Measurements from ENCODE around the gene LMAN1L.

LMAN1L gene

DNA sequence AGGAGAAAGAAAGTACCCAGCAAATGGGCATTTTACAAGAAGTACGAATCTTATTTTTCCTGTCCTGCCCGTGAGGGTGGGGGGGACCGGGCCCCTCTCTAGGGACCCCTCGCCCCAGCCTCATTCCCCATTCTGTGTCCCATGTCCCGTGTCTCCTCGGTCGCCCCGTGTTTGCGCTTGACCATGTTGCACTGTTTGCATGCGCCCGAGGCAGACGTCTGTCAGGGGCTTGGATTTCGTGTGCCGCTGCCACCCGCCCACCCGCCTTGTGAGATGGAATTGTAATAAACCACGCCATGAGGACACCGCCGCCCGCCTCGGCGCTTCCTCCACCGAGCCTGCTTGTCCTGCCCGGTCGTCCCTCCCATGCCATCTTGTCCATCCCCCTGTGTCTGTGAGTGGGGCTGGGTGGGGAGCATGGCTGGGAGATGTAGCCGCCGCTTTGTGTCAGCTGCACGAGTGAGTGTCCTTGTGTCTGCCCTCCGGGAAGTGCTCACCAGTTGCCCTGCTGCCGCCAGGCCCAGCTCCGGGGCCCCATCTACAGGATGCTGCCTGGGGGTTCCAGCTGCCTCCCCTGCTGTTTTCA lies 9.7 kb upstream of the LMAN1L start:
- no peak for DNase-seq (ENCODE audit: low spot score)
- POLR2A ChIA-PET (ENCODE audit: low non-redundant PET) = no interaction called here
- H3K27ac ChIP-seq = peak overlapping the region; percentile 46
- CTCF ChIA-PET = interaction anchor here (1.2 kb wide), 1 partner anchor 32 kb away, joined by 4 read pairs; no protein-coding TSS in a partner anchor
- TF ChIP-seq, protein P1, sequence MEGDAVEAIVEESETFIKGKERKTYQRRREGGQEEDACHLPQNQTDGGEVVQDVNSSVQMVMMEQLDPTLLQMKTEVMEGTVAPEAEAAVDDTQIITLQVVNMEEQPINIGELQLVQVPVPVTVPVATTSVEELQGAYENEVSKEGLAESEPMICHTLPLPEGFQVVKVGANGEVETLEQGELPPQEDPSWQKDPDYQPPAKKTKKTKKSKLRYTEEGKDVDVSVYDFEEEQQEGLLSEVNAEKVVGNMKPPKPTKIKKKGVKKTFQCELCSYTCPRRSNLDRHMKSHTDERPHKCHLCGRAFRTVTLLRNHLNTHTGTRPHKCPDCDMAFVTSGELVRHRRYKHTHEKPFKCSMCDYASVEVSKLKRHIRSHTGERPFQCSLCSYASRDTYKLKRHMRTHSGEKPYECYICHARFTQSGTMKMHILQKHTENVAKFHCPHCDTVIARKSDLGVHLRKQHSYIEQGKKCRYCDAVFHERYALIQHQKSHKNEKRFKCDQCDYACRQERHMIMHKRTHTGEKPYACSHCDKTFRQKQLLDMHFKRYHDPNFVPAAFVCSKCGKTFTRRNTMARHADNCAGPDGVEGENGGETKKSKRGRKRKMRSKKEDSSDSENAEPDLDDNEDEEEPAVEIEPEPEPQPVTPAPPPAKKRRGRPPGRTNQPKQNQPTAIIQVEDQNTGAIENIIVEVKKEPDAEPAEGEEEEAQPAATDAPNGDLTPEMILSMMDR (conservative IDR thresholded peaks at IDR 0.05; ENCODE audit: low read depth) = no peak

DNA sequence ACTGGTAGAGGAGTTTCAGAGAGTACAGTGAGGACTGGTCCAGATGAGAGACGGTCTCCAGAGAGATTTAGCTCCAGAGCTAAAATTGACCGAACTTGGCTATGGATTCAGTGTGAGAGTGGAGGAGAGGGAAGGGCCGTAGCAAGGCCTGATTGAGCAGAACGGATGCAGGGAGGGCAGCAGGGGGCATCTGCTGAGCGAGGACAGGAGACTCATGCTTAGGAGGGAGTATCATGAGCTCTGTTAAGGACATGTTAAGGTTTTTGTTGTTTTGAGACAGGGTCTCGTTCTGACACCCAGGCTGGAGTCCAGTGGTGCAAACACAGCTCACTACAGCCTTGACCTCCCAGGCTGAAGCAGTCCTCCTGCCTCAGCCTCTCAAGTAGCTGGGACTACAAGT lies 7.7 kb upstream of the LMAN1L start:
- ChIA-PET CTCF (interaction anchor here (0.6 to 1.1 kb wide), 2 partner anchors 61 to 97 kb away, joined by 3 read pairs; no protein-coding TSS in a partner anchor), POLR2A (ENCODE audit: low non-redundant PET) (no interaction called here)
- DNase-seq (ENCODE audit: low spot score) = no peak
- peak overlapping the region; percentile 46 for H3K27ac ChIP-seq
- TF ChIP-seq, protein P1 (conservative IDR thresholded peaks at IDR 0.05; ENCODE audit: low read depth) = no peak

DNA sequence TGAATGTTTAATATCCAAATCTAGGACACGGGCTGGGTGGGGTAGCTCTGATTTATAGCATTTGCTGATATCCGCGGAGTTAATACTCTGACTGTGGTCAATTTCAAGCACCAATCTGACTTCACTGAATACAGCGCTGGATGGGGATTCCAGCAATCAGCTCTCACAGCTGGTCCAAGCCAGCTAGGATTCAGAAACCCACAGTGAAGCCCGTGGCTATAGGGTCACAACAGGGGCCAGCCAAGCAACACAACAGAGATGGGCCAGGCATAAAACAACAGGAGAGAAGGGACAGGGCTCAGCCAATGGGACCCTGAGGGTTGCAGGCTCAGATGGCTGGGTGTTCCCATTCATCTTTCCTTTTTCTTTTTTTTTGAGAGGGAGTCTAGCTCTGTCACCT lies 5.4 kb upstream of the LMAN1L start:
- POLR2A ChIA-PET (ENCODE audit: low non-redundant PET) = interaction anchor here (0.7 kb wide), 1 partner anchor 35 kb away, joined by 4 read pairs; the partner anchor contains the start of gene ULK3
- CTCF ChIA-PET = interaction anchor here (1.6 to 2.3 kb wide), 2 partner anchors 8 to 28 kb away, joined by 6 to 11 read pairs; no protein-coding TSS in a partner anchor
- peak overlapping the region; percentile 86 for H3K27ac ChIP-seq
- no peak for DNase-seq (ENCODE audit: low spot score)
- TF ChIP-seq, protein P1 (conservative IDR thresholded peaks at IDR 0.05; ENCODE audit: low read depth) = no peak

DNA sequence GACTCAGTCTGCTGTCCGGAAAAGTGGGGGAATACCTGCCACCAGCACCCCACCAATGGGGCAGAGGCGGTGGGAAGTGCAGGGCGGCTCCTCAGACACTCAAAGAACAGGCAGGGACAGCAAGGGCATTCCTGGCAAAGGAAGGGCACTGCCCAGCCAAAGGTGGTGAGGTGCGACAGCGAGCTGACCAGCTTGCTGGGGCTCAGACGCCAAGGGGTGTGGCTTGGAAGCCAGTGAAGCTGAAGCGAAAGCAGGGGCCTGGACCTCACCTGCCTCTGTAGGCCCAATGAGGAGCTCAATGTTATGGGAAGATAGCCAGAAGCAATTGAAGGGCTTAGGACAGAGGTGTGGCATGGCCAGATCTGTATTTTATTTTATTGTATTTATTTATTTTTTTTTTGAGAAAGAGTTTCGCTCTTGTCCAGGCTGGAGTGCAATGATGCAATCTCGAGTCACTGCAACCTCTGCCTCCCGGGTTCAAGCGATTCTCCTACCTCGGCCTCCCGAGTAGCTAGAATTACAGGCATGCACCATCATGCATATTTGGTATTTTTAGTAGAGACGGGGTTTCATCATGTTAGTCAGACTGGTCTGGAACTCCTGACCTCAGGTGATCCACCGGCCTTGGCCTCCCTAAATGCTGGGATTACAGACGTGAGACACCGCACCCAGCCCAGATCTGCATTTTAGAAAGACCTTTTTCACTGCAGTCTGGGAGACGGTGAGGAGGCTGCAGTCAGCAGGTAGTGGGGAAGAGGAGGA lies 4.4 kb upstream of the LMAN1L start:
- CTCF ChIA-PET = interaction anchor here (0.6 to 2.3 kb wide), 7 partner anchors 9 to 860 kb away, joined by 3 to 11 read pairs (median 4); no protein-coding TSS in a partner anchor
- peak overlapping the region; percentile 86 for H3K27ac ChIP-seq
- TF ChIP-seq, protein P1 (conservative IDR thresholded peaks at IDR 0.05; ENCODE audit: low read depth) = no peak
- POLR2A ChIA-PET (ENCODE audit: low non-redundant PET) = interaction anchor here (0.7 kb wide), 1 partner anchor 34 kb away, joined by 4 read pairs; the partner anchor contains the start of gene ULK3
- peak; percentile 46 for DNase-seq (ENCODE audit: low spot score)

DNA sequence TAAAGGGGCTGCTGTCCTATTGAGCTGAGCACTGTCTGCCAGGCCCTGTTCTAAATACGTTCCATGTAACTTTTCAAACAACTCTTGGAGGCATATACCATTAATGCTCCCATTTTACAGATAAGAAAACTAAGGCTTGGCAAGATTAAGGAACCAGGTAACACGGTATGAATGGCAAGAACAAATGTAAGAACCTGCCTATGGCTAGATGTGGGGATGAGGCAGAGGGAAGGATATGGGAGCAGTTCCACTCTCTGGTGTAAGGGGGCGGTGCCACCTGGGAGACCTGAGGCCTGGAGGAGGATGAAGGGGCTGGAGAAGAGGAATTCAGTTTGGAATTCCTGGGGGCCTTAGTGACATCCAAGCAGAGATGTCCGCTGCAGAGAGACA lies 3.8 kb upstream of the LMAN1L start:
- no peak for DNase-seq (ENCODE audit: low spot score)
- ChIA-PET POLR2A (ENCODE audit: low non-redundant PET) (no interaction called here), CTCF (interaction anchor here (0.6 to 2.3 kb wide), 3 partner anchors 8 to 38 kb away, joined by 3 to 11 read pairs (median 8); no protein-coding TSS in a partner anchor)
- TF ChIP-seq, protein P1 (conservative IDR thresholded peaks at IDR 0.05; ENCODE audit: low read depth) = no peak
- H3K27ac ChIP-seq = peak overlapping the region; percentile 86

DNA sequence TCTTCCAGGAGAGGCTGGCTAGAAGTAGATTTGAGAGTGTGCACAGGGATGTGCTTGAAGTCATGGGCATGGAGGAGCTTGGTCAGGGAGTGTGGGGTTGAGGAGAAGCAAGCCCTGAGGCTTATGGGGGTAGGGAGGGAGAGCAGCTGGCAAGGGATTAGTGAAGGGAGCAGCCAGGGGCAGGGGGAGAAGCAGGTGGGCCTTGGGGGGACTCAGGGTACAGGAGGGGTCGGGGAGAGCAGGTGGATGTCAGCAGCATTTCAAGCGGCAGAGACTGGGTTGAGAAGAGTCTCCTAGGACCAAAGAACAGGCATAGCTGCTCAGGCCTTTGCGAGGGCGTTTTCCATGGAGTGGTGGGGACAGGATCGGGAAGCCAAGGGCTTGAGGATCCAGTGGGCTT lies 3.4 kb upstream of the LMAN1L start:
- CTCF ChIA-PET = interaction anchor here (0.6 to 2.3 kb wide), 2 partner anchors 10 to 86 kb away, joined by 4 to 11 read pairs; no protein-coding TSS in a partner anchor
- POLR2A ChIA-PET (ENCODE audit: low non-redundant PET) = interaction anchor here (0.8 kb wide), 1 partner anchor 24 kb away, joined by 5 read pairs; no protein-coding TSS in a partner anchor
- H3K27ac ChIP-seq = peak overlapping the region; percentile 86
- no peak for DNase-seq (ENCODE audit: low spot score)
- TF ChIP-seq, protein P1 (conservative IDR thresholded peaks at IDR 0.05; ENCODE audit: low read depth) = no peak

Measured in RWPE1 (cell line).